HK-2 (cell line): ENCODE data around the gene PIGT.

Experiments used
- DNase-seq: peaks from one replicate; pipeline ENCODE4 v3.0.0-alpha.2; 2018; ENCODE audit not compliant: unreplicated experiment

Gene PIGT

DNA sequence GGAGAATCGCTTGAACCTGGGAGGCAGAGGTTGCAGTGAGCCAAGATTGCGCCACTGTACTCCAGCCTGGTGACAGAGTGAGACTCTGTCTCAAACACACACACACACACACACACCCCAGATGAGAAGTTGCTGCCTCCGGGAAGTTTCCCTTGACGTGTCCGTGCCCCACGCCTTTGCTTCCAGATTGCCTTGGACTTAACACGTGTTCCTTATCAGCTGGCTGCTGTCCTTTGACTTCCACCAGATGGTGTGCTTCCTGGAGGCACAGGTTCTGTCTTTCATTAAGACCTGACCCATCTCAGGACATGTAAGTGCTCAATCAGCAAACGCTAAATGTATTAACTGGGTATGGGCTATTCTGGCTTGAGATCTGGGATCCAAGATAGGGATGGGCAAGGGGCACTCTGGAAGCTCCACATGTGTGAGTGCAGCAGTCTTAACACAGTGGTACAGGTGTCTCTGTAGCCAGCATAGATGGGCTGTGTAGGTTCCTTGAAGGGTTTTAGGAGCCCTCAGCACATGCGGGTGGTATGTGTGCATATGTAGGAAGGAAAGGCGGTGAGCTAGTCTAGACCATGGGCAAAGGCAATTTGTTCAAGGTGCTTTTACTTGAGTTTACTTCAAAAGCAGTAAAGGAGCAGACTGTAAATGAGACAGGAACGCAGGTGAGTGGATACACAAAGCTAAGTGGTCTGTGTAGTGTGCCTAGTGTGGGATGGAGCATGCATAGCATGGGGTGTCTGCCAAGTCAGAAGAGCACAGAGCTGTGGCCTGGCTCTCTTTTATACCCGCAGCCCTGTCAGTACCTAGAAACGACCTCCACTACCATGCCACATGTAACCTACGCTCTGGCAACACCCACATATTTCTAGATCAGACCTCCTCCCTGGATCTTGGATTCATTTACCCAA lies 11.6 kb downstream of the PIGT start:
- DNase-seq = no peak

DNA sequence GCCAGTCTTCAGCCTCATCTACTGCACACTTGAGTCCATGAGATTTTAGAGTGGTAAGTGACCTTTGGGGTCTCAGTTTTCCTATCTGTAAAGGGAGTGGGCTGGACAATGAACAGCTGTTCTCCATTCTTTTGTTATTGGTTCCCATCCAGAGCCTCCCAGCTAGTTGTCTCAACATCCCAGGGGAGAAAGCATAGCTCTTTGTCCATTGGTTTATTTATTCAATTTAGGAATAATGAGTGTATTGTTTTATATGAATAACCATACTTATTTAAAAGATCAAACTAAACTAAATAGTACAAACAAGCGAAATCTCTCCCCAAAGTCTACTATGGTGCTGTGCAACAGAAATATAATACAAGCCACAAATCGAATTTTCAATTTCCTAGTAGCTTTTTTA lies 13.7 kb downstream of the PIGT start:
- DNase-seq = no peak

DNA sequence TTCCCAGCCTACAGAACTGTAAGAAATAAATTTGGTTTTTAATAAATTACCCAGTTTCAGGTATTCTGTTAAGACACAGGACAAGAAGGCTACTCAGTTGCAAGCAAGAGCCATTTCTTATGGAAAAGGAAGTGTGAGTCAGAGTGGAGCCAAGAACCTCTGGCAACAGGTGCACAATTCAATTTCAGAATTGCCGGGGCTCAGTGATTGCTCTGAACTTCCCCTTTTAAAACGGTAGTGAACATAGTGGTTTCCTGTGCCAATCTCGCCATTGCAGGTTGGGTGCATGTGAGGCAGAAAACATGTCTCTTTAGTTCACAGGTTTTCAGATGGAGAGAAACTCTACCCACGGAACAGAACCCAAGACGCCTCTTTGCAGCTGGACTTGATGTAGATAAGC lies 16.4 kb downstream of the PIGT start:
- DNase-seq = no peak

DNA sequence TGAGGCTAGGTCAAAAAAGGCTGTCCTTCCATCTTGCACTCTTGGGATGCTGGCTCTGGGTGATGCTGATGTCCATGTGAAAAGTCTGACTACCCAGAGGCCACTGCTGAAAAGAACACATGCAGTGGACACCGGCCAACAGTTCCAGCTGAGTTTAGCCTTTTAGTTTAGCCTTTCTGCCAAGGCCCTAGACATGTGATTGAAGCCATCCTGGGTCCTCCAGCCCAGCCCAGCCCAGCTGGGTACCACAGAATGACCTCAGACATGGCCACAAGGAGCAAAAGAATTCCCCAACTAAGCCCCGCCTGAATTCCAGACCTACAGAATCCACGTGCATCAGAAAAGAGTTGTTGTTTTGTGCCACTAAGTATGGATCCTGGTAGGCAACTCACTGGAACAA lies 17.4 kb downstream of the PIGT start:
- peak; percentile 29 for DNase-seq

DNA sequence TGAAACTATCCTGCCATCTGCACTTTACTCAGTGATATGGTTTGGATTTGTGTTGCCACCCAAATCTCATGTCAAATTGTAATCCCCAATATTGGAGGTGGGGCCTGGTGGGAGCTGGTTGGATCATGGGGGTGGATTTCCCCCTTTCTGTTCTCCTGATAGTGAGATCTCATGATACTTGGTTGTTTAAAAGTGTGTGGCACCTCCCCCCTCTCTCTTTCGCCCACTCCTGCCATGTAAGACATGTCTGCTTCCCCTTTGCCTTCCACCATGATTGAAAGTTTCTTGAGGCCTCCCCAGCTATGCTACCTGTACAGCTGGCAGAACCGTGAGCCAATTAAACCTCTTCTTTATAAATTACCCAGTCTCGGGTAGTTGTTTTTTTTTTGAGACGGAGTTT lies 18.0 kb downstream of the PIGT start:
- no peak for DNase-seq

DNA sequence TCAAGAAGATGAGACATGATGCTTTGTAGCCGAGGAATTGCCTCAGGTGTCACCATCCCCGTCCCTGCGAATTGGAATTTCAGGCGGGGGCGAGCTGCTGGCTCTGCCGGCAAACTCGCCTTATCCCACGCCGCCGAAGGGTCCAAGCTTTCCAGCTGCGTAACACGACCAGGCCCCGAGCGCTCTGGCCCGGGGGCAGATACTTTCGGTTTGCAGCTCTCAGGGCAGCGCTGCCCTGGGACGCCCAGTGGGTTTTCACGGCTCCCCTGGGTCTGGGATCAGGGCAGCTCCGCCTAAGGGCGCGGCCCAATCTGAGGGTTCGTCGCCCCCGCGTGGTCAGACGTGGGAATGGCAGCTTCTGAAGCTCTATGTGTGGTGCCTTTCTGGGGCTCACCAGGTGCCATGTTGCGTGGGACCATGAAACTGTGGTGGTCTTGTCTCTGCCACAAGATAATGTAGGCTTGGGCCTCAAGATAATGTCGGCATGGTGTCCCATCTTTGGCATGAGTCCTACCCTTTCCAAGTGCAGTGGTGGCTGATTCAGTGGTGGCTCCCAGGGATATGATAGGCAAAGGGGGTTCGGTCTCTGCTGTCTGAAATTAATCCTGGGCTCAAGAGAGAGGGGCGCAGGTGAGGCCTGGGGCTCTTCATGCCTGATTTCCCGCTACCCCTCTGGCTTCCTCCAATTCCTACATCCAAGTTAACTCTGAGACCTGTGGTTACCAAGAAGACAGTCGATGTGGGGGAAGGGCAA lies 21.0 kb downstream of the PIGT start:
- DNase-seq = peak; percentile 93

DNA sequence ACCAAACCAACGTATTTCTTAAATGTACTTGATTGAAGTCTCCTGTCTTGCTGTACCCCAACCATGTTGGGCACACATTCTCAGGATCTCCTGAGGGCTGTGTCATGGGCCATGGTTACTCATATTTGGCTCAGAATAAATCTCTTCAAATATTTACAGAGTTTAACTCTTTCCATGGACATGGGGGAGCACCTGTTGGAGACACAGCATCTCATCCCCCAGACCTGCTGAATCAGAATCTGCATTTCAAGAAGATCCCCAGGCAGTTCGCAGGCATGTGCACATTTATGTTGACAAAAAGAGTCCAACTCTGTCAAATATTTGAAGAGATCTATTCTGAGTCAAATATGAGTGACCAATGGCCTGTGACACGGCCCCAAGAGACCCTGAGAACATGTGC lies 24.5 kb downstream of the PIGT start:
- DNase-seq = no peak

DNA sequence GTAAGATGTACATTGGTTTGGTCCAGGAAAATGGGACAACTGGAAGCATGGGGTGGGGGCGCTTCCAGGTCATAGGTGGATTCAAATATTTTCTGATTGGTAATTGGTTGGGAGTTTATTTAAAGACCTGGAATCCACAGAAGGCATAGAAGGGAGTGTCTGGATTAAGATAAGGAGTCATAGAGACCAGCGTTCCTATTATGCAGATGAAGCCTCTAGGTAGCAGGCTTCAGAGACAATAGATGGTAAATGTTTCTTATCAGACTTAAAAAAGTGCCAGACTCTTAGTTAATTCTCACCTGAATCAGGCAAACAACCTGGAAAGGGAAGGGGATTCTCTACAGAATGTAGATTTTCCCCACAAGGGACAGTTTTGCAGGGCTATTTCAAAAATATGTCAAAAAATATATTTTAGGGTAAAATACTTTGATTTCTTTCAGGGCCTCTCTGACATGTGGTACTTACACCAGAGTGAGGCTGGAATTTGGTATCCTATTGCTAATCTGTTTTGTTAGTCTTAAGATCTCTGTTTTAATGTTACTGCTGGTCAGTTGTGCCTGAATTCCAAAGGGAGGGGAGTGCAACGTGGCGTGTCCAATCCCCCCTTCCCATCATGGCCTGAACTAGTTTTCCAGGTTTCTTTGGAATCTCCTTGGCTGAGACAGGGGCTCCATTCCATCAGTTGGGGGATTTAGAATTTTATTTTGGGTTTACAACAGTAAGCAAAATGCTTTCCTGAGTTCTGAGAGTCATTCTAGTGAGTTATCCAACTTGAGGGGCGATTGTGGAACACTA lies 25.1 kb downstream of the PIGT start:
- DNase-seq = no peak

DNA sequence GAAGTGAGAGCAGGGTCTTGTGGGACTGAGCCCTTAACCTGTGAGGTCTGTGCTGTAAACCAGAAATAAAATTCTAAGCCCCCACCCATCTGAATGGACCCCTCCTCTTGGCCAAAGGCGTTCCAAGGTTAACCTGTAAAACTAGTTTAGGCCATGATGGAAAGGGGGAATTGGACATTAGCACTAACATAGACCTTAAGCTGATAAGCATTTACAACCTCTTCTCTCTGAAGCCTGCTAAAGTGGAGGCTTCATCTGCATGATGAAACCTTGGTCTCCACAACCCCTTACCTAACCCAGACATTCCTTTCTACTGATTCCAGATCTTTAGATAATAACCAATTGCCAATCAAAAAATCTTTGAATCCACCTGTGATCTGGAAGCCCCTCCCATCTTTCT lies 25.8 kb downstream of the PIGT start:
- no peak for DNase-seq

DNA sequence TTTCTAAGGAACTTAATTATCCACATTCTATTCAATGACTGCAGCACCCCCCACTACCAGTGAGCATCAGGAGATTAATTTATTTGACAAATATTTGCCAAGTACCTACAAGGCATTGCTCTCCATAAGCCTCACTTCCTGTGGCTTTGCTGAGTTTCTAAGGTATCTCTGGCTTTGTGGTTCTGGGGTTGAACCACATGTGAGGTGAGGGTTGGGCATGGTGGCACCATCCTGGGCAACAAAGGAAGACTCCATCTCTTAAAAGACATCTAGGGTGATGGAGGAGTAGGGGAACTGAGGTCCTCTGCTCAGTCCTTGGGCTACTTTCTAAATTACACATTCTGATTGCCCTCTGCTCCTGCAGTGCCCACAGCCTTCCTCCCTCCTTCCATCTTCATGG lies 28.1 kb downstream of the PIGT start:
- no peak for DNase-seq

DNA sequence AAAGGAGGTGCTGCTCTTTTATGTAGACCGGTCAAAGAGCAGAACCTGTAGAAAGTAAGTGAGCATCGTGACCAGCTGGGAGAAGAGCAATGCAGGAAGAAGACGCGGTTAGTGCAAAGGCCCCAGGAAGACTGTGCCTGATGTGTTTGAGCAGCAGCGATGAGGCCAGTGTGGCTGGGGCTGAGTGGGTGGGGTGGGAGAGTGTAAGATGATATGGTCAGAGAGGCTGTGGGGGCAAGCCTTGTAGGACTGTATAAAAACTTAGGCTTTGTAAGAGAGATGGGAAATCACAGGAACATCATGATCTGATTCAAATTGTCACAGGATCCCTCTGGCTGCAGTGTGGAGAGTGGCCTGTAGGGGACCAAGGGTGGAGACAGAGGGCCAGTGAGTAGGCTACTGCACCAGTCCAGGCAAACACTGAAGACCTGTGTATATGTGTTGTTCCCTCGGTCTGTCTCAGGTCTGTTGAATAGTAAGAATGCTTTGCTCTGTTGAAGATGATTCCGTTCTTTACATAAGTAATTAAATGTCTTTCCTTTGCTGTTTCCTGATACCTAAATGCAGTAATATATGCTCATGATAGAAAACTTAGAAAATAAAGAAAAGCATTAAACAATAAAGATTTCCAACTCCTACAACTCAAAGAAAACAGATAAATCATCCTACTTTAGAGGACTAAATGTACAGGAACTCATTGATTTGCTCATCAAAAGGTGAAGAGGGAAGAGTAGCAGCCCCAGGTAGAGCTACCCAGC lies 30.0 kb downstream of the PIGT start:
- DNase-seq = no peak

DNA sequence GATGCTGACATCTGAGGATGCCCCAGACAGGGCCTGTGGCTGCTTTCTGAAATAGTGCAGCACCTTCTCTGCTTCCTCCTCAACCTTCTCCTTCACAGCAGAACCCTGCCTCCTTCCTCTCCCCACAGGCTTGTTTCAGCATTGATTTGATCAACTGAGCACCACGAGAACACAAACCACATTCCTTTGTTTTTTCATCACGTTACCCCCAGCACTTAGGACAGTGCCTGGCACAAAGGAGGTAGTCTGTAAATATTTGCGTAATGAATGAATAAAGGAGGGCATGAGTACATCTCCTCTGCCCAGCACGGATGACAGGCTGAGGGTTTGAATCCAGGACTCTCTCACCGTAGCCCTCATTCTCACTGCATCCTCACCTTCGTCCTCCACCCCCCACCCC lies 32.3 kb downstream of the PIGT start:
- no peak for DNase-seq

DNA sequence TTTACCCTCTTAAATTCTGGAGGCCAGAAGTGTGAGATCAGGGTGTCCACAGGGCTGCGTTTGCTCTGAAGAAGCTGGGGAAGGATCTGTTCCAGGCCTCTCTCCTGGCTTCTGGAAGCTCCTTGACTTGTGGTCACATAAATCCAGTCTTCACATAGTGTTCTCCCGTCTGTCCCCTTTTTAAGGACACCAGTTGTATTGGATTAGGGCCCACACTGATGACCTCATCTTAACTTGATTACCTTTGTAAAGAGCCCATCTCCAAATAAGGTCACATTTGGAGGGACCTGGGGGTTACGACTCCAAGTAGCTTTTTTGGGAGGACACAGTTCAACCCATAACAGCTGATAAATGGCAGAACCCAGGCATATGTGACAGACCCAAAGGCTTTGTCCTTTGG lies 33.6 kb downstream of the PIGT start:
- no peak for DNase-seq

DNA sequence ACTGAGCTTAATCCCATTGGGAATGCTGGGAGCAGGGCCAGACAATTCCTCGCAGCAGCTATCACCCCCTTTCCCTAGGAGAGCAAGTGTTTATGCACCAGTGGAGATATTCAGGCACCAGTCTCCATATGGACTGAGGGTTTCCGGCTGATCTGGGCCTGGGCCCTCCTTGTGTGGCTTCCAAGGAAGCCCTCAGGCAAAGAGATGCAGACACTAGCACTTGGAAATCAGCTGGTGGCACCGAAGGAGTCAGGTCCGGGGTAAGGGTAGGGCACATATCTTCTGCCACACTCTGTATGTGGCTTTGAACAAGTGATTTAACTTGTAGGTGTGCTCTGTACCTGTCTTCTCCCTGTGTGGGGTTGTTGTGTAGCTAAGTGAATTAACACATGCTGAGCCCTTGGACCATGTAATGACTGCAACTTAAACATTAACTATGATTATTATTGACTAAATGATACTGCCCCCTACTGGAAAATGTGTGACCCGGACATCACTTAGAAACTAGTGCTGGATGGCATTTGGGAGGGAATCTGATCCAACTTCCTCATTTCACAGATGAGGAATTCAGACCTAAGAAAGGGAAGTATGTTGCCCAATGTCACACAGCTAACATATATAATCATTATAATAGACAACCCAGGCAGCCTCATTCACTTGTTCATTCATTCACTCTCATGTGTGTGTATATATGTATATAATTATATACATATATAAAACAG lies 34.3 kb downstream of the PIGT start:
- no peak for DNase-seq

DNA sequence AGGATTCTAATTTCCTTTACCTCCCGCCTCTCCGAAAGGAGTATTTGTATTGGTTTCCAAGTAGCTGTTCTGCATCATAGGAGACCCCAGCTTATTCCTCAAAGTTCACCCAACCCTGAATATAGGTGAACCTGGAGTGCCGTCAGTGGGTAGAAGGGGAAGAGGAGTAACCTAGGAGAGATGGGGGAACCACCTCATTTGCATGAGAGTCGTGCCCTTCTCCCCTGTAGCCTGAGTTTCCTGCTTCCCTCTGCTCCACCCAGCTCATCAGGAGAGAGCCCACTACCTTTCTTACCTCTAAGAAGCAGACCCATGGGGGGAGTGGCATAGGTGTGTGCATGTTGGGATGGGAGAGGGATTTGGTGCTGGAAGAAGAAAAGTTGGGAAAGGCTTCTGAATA lies 36.3 kb downstream of the PIGT start:
- DNase-seq = no peak

DNA sequence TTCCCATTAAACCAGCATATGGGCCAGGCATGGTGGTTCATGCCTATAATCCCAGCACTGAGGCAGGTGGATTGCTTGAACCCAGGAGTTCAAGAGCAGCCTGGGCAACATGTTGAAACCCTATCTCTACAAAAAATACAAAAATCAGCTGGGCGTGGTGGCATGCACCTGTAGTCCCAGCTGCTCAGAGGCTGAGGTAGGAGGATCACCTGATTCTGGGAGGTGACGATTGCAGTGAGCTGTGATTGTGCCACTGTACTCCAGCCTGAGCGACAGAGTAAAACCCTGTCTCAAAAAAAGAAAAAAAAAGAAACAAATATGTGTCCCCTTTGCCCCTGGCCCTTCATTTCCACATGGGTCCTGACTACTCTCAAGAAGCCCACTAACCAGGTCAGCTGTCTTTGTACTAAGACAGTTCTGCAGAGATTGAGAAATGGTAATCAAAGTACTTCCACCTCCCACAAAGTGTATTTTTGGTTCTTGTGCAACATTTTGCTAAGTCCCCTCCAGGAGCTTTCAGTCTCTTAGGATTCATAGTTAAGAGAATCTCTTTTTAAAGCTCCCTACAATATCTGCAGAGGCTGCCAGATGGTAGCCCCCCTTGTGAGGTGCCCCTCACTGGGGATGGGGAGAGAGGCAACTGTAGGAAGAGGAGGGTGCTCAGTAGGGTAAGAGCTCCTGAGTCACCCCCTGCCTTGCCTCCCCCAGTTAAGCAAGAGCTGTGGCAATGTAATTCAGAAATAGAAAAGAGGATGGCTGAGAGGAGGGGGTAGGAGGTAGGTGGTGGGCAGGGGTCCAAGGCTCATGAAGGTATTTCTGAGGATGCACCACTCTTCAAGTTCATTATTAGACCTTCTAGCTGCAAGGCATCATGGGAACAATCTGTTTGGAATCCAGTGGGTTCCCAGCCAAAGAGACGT lies 37.1 kb downstream of the PIGT start:
- no peak for DNase-seq

DNA sequence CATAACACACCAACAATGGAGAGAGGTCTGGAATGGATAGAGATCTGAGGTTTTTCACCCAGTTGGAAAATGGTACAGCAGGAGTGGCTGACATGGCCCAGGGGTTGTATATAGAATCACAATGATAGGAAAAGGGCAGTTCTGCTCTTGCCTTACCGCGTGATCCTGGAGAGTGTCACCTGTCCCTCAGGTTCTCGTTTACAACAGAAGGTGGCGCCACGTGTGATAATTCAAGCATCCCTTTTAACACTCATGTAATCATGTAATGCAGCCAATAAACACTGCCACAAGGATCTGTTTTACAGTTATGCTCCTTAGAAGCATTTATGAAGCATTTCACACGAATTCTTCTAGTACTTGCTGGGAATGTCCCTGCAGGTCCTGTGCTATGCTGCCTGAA lies 40.7 kb downstream of the PIGT start:
- no peak for DNase-seq

DNA sequence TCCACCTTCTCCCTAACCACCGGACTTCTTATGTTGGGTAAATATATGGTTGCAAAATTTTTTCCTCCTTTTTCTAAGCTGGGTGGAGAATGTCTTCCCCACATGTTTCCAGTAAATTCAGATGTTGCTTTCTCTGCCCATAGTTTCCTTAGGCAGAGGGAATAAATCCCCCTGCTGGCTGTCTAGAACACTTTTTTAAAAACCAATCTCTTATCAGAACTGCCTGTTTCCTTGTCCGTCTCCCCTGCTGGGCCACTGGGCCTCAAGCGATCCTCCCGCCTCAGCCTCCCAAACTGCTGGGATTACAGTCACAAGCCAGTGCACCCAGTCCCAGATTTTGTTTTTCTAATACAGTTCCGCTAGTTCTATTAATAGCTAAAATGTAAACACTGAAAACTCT lies 43.7 kb downstream of the PIGT start:
- DNase-seq = no peak

DNA sequence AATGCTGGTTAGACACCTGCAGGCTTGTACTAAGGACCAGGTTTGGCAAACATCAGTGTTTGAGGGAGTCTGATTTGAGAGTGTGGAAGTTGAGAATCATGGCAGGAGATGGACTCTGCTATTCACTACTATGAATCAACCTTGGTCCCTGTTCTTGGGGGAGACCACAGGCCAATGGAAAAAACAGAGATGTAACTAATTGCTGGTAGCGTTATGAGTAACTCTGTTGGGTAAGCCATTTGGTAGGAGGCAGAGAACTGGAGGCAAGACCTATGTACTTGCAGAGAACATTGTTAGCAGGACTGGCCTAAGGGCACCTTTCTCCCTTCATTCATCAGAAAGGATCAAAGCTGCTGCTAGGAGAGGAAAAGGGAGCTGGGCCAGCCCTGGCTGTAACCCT lies 45.3 kb downstream of the PIGT start:
- no peak for DNase-seq
